Activated T-cell treated with anti-CD3 and anti-CD28 coated beads, Interleukin-2, amount 50 U/mL, for 72 hours (primary cell): ENCODE results near the gene TOR3A. TPM values are rescaled to one million over a fixed set of nuclear protein-coding genes. Genes with fewer than 3 reads are reported as not detected.
A peak's percentile ranks its signal among the peaks of the same experiment; 100 is the strongest.
"Not testable (repeated sequence)": the region's sequence is repeated elsewhere in the genome, so short reads cannot be mapped to it uniquely, and the experiment has no call there.

ENCODE experiments used
- ATAC-seq, 2 donors: fragments of 150-1000 bp; cut with Tn5 transposase; replicated peaks in 1 of 2; 2 replicates each; pipeline ENCODE4 v1.10.0; 2021; ENCODE audit warnings: moderate library complexity in 2 of 2, mild to moderate bottlenecking in 1 of 2
- DNase-seq, 2 donors: peaks; one replicate each; pipeline ENCODE4 v3.0.0; 2021 to 2022; ENCODE audit warnings: mixed read lengths in 1 of 2
- H3K27ac Mint-ChIP-seq: one replicate; pipeline ENCODE4 v1.8.0; 2022; ENCODE audit warnings: mild to moderate bottlenecking, moderate library complexity, mixed read lengths
- H3K27me3 Mint-ChIP-seq: one replicate; pipeline ENCODE4 v1.8.0; 2022; ENCODE audit warnings: low read depth, mixed read lengths
- H3K36me3 Mint-ChIP-seq, 2 donors: one replicate each; pipeline ENCODE4 v1.8.0; 2022; ENCODE audit warnings: mixed read lengths in 2 of 2, mild to moderate bottlenecking in 1 of 2; ENCODE audit not compliant: insufficient read depth in 2 of 2
- H3K4me1 Mint-ChIP-seq: one replicate; pipeline ENCODE4 v1.8.0; 2022; ENCODE audit warnings: low read depth, mixed read lengths
- H3K4me3 Mint-ChIP-seq, 2 donors: one replicate each; pipeline ENCODE4 v1.8.0; 2022; ENCODE audit warnings: mild to moderate bottlenecking in 2 of 2, mixed read lengths in 2 of 2, moderate library complexity in 2 of 2
- H3K9me3 Mint-ChIP-seq, 2 donors: one replicate each; pipeline ENCODE4 v1.8.0; 2022; ENCODE audit warnings: mixed read lengths in 2 of 2
- total RNA-seq, 2 donors: library from RNA; stranded (reverse); gene quantifications; one replicate each; pipeline ENCODE4 v1.2.3, GENCODE V29; 2022

Gene TOR3A
- total RNA-seq, 2 donors from 2014 or later = 34.0 to 38.9 TPM

DNA sequence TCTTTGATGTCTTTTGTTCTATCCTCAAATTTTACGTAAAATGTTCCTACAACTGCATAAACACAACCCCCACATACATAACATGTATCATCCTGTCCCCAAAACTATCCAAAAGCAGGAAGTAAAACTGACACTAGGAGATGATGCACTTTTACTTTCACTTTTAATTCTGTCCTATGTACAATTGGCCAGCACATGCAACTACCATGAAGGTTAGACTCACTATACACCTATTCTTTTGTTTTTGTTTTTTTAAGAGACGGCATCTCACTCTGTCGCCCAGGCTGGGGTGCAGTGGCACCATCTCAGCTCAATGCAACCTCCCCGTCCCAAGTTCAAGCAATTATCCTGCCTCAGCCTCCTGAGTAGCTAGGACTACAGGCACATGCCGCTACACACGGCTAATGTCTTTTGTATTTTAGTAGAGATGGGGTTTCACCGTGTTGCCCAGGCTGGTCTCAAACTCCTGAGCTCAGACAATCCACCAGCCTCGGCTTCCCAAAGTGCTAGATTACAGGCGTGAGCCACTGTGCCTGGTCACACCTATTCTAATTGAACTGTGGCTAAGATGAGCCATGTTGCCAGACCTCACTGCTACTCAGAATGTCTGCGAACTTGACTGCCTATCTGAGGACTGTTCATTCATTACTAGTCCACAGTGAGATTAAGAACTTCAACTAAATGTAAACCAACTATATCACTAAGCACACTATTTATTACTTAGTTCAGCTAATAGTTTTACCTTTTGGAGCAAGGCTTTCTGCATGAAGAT is 48.0 kb downstream of the TOR3A start:
- H3K4me3 Mint-ChIP-seq = peak overlapping the region; percentile 72 to 82
- H3K36me3 Mint-ChIP-seq = peaks cover 1 to 2% of the 10 kb centered on the region in 2 donors
- no peaks in the 10 kb centered on the region for H3K27me3 Mint-ChIP-seq
- peaks cover 26% of the 10 kb centered on the region for H3K4me1 Mint-ChIP-seq
- no peaks in the 10 kb centered on the region for H3K9me3 Mint-ChIP-seq
- ATAC-seq (peak; percentile 95 to 96), DNase-seq (peak; percentile 9 to 23)
- H3K27ac Mint-ChIP-seq = peak overlapping the region; percentile 81

GRCh38 chr1:179135168-179135567 is 53.3 kb downstream of the TOR3A start:
- H3K4me3 Mint-ChIP-seq, H3K27ac Mint-ChIP-seq, H3K9me3 Mint-ChIP-seq, H3K36me3 Mint-ChIP-seq, DNase-seq, ATAC-seq, H3K27me3 Mint-ChIP-seq, H3K4me1 Mint-ChIP-seq: not testable (repeated sequence)

- H3K4me3 Mint-ChIP-seq = not testable (repeated sequence)
Measured at GRCh38 chr1:179135707-179136106, 53.8 kb downstream of the TOR3A start.

GRCh38 chr1:179137617-179138255 is 55.9 kb downstream of the TOR3A start:
- H3K4me1 Mint-ChIP-seq = peaks cover 28% of the 10 kb centered on the region
- H3K27ac Mint-ChIP-seq = no peak overlapping the region
- no peak for ATAC-seq
- no peak for DNase-seq
- no peaks in the 10 kb centered on the region for H3K27me3 Mint-ChIP-seq
- H3K36me3 Mint-ChIP-seq = no peaks in the 10 kb centered on the region
- no peak overlapping the region for H3K4me3 Mint-ChIP-seq
- no peaks in the 10 kb centered on the region for H3K9me3 Mint-ChIP-seq

More at GRCh38 chr1:179135707-179136106, 53.8 kb downstream of the TOR3A start:
- not testable (repeated sequence) for H3K9me3 Mint-ChIP-seq, ATAC-seq, H3K27me3 Mint-ChIP-seq, DNase-seq, H3K27ac Mint-ChIP-seq, H3K4me1 Mint-ChIP-seq, H3K36me3 Mint-ChIP-seq

- not testable (repeated sequence) for H3K9me3 Mint-ChIP-seq, ATAC-seq, H3K27ac Mint-ChIP-seq, DNase-seq, H3K36me3 Mint-ChIP-seq, H3K27me3 Mint-ChIP-seq, H3K4me3 Mint-ChIP-seq
- peaks cover 34% of the 10 kb centered on the region for H3K4me1 Mint-ChIP-seq
Measured at GRCh38 chr1:179138755-179139154, 56.9 kb downstream of the TOR3A start.

DNA sequence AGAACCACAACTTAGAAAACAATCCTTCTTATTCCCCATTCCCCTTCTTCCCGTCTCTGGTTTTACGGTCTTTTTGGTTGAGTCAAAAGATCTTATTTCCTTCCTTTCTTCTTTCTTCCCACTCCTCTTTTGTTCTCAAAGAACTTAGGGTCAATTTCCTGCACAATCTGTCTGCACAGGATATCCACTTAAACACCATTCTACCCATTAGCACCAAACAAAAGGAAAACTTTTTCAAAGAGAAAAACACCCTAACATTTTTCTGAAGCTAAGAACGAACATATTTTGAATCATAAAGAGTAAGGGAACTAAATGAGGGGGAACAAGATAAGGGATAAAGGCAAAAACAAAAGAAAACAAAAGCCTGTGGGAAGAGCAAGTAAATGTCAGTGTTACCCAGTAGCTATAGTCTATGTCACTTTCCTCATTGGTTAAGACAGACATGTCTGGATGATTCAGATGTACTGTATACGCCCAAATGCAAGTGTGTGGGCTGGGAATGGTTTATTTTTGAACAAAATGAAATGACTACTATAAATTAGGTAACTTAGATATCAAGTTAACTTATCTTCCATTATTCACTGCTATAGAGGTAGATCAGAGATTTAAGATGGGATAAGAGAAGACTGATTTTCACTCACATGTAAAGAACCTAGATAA is 59.9 kb downstream of the TOR3A start:
- Mint-ChIP-seq H3K4me1 (peaks cover 44% of the 10 kb centered on the region), H3K36me3 (peaks cover 0 to 3% of the 10 kb centered on the region in 2 donors), H3K27ac (peak overlapping the region; percentile 91), H3K9me3 (no peaks in the 10 kb centered on the region), H3K4me3 (peak overlapping the region; percentile 51 to 78), H3K27me3 (no peaks in the 10 kb centered on the region)
- ATAC-seq (peak; percentile 97), DNase-seq (peak; percentile 19 to 38)

DNA sequence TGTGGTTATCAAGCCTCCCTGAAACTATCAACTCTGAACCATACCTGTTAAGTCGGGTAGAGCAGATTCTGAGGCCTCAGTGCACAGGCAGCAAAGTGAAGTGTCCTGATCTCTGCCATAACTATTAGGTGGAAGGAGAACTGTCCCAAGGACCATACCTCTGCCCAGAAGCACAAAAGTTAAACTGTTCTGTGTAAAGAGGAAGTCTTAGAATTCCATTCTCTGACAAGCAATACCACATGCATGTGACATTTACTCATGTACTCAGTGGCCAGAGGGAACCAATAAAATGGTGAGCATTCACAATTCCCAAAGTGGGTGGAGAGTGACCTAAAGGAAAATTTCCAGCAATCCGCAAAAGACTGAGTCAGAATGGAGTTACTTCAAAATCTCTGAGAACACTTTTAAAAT is 61.0 kb downstream of the TOR3A start:
- H3K9me3 Mint-ChIP-seq = no peaks in the 10 kb centered on the region
- H3K36me3 Mint-ChIP-seq = peaks cover 0 to 3% of the 10 kb centered on the region in 2 donors
- H3K27me3 Mint-ChIP-seq = no peaks in the 10 kb centered on the region
- H3K27ac Mint-ChIP-seq = no peak overlapping the region
- peak overlapping the region; percentile 12 to 36 for H3K4me3 Mint-ChIP-seq
- DNase-seq (no peak), ATAC-seq (no peak)
- H3K4me1 Mint-ChIP-seq = peaks cover 44% of the 10 kb centered on the region

- no peak overlapping the region for H3K27ac Mint-ChIP-seq
- H3K27me3 Mint-ChIP-seq = no peaks in the 10 kb centered on the region
- DNase-seq (no peak), ATAC-seq (peak; percentile 47 to 57)
- H3K4me3 Mint-ChIP-seq = no peak overlapping the region
- peaks cover 0 to 5% of the 10 kb centered on the region in 2 donors for H3K36me3 Mint-ChIP-seq
- H3K9me3 Mint-ChIP-seq = no peaks in the 10 kb centered on the region
- H3K4me1 Mint-ChIP-seq = peaks cover 44% of the 10 kb centered on the region
Measured at GRCh38 chr1:179143322-179143721, 61.5 kb downstream of the TOR3A start.

DNA sequence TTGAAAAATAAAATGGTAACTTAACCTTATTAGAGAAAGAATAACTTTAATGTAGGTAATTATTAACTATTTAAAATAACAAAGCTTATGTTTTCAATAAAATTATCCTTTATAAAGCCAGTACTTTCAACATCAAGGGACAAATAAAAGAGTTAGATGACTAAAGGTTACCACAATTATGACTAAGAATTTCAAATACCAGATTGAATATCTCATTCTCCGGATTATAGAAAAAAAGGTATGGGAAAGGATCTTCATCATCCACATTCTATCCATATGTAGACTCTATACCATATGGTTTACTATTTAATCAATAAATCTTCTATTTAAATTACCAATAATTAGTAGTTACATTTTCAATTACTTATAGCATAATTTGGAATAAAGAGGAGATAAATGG is 62.8 kb downstream of the TOR3A start:
- no peak for DNase-seq
- H3K4me1 Mint-ChIP-seq = peaks cover 44% of the 10 kb centered on the region
- H3K27me3 Mint-ChIP-seq = no peaks in the 10 kb centered on the region
- peaks cover 0 to 3% of the 10 kb centered on the region in 2 donors for H3K9me3 Mint-ChIP-seq
- no peak overlapping the region for H3K27ac Mint-ChIP-seq
- no peak for ATAC-seq
- peaks cover 0 to 7% of the 10 kb centered on the region in 2 donors for H3K36me3 Mint-ChIP-seq
- no peak overlapping the region for H3K4me3 Mint-ChIP-seq

GRCh38 chr1:179145521-179145920 is 63.7 kb downstream of the TOR3A start:
- Mint-ChIP-seq H3K36me3 (peaks cover 0 to 7% of the 10 kb centered on the region in 2 donors), H3K27ac (no peak overlapping the region), H3K4me1 (peaks cover 38% of the 10 kb centered on the region), H3K9me3 (peaks cover 0 to 3% of the 10 kb centered on the region in 2 donors), H3K4me3 (no peak overlapping the region), H3K27me3 (no peaks in the 10 kb centered on the region)
- ATAC-seq = no peak
- no peak for DNase-seq

Other genes starting within 250 kb of the TOR3A start
- gene ANGPTL1, start 211.0 kb upstream of the TOR3A start, total RNA-seq = not detected
- 10 to 100 TPM; 30.3 to 33.6 TPM for gene FAM20B, start 56.2 kb upstream of the TOR3A start, total RNA-seq
- gene ABL2, start 147.6 kb downstream of the TOR3A start, total RNA-seq = 10 to 100 TPM; 11.9 to 12.2 TPM
- 10 to 100 TPM; 34.8 to 36.1 TPM for gene SOAT1, start 211.7 kb downstream of the TOR3A start, total RNA-seq